Nephron (organoid): ENCODE results near the gene GMIP.

Experiments
- H3K27ac Mint-ChIP-seq, 3 experiments: 2 replicates each; pipeline ENCODE4 v1.8.0; 2020; ENCODE audit warnings: mixed read lengths in 3 of 3, mild to moderate bottlenecking in 2 of 3, moderate library complexity in 1 of 3
- H3K27me3 Mint-ChIP-seq: 2 replicates; pipeline ENCODE4 v1.8.0; 2021; ENCODE audit warnings: low read depth, mild to moderate bottlenecking, moderate library complexity, mixed read lengths
- H3K36me3 Mint-ChIP-seq: 2 replicates; pipeline ENCODE4 v1.8.0; 2020; ENCODE audit warnings: low read depth, mixed read lengths
- H3K4me1 Mint-ChIP-seq: 2 replicates; pipeline ENCODE4 v1.8.0; 2020; ENCODE audit warnings: mixed read lengths
- H3K4me3 Mint-ChIP-seq, 3 experiments: 2 replicates each; pipeline ENCODE4 v1.8.0; 2020; ENCODE audit warnings: mild to moderate bottlenecking in 3 of 3, mixed read lengths in 3 of 3, moderate library complexity in 2 of 3
- H3K9me3 Mint-ChIP-seq: 2 replicates; pipeline ENCODE4 v1.8.0; 2020; ENCODE audit warnings: mixed read lengths
- CTCF ChIP-seq, 3 experiments: fragments of 200-600 bp; sonication (generic); IDR thresholded peaks; one replicate each; pipeline ENCODE4 v1.5.0; 2021; ENCODE audit warnings: antibody characterized with exemption in 3 of 3; ENCODE audit not compliant: unreplicated experiment in 3 of 3

The GMIP gene

GRCh38 chr19:19636573-19637185, 6.8 kb downstream of the GMIP start:
- no peak overlapping the region for H3K4me3 Mint-ChIP-seq
- H3K36me3 Mint-ChIP-seq, result peaks cover 39% of the 10 kb centered on the region
- no peak for TF ChIP-seq CTCF (IDR thresholded peaks at IDR 0.05; ENCODE audit: unreplicated experiment in 3 of 3)
- H3K27ac Mint-ChIP-seq, result no peak overlapping the region
- no peaks in the 10 kb centered on the region for H3K9me3 Mint-ChIP-seq
- H3K4me1 Mint-ChIP-seq, result no peaks in the 10 kb centered on the region
- H3K27me3 Mint-ChIP-seq, result no peaks in the 10 kb centered on the region

- Mint-ChIP-seq H3K4me1 (no peaks in the 10 kb centered on the region), H3K27ac (no peak overlapping the region), H3K9me3 (no peaks in the 10 kb centered on the region), H3K4me3 (no peak overlapping the region), H3K36me3 (peaks cover 39% of the 10 kb centered on the region), H3K27me3 (no peaks in the 10 kb centered on the region)
- no peak for TF ChIP-seq CTCF (IDR thresholded peaks at IDR 0.05; ENCODE audit: unreplicated experiment in 3 of 3)
Observed at GRCh38 chr19:19635313-19635702, 8.1 kb downstream of the GMIP start.

- TF ChIP-seq CTCF (IDR thresholded peaks at IDR 0.05; ENCODE audit: unreplicated experiment in 3 of 3), result no peak
- H3K9me3 Mint-ChIP-seq, result no peaks in the 10 kb centered on the region
- H3K27ac Mint-ChIP-seq, result no peak overlapping the region
- H3K36me3 Mint-ChIP-seq, result peaks cover 39% of the 10 kb centered on the region
- H3K27me3 Mint-ChIP-seq, result no peaks in the 10 kb centered on the region
- no peak overlapping the region for H3K4me3 Mint-ChIP-seq
- no peaks in the 10 kb centered on the region for H3K4me1 Mint-ChIP-seq
Observed at GRCh38 chr19:19634516-19635312, 8.7 kb downstream of the GMIP start.

GRCh38 chr19:19633711-19634515, 9.5 kb downstream of the GMIP start:
- H3K4me1 Mint-ChIP-seq, result no peaks in the 10 kb centered on the region
- H3K27me3 Mint-ChIP-seq, result no peaks in the 10 kb centered on the region
- no peak overlapping the region for H3K4me3 Mint-ChIP-seq
- TF ChIP-seq CTCF (IDR thresholded peaks at IDR 0.05; ENCODE audit: unreplicated experiment in 3 of 3), result no peak
- H3K9me3 Mint-ChIP-seq, result no peaks in the 10 kb centered on the region
- H3K36me3 Mint-ChIP-seq, result peaks cover 39% of the 10 kb centered on the region
- no peak overlapping the region for H3K27ac Mint-ChIP-seq

GRCh38 chr19:19632661-19633060, 10.8 kb downstream of the GMIP start:
- no peak overlapping the region for H3K27ac Mint-ChIP-seq
- H3K27me3 Mint-ChIP-seq, result no peaks in the 10 kb centered on the region
- no peaks in the 10 kb centered on the region for H3K9me3 Mint-ChIP-seq
- H3K36me3 Mint-ChIP-seq, result peaks cover 35% of the 10 kb centered on the region
- TF ChIP-seq CTCF (IDR thresholded peaks at IDR 0.05; ENCODE audit: unreplicated experiment in 3 of 3), result no peak
- no peaks in the 10 kb centered on the region for H3K4me1 Mint-ChIP-seq
- peak overlapping the region in 2 of 3 experiments; percentile 11 to 22 for H3K4me3 Mint-ChIP-seq
